LNCaP clone FGC (cell line): ENCODE data around the gene TRAPPC2L.

Source experiments
- DNase-seq: peaks from one replicate; pipeline ENCODE4 v3.0.0-alpha.2; 2011; ENCODE audit warnings: low read depth
- H3K4me3 ChIP-seq: 2 replicates; pipeline ENCODE4 v1.5.1; 2011; ENCODE audit warnings: mild to moderate bottlenecking, low read depth, low read length, control low read depth
- TF ChIP-seq, protein P1 (sequence below): IDR thresholded peaks from 2 replicates; pipeline ENCODE4 v1.5.1; 2012; ENCODE audit warnings: mild to moderate bottlenecking; ENCODE audit not compliant: control insufficient read depth, insufficient read depth; ENCODE audit errors: extremely low read depth

Gene TRAPPC2L

DNA sequence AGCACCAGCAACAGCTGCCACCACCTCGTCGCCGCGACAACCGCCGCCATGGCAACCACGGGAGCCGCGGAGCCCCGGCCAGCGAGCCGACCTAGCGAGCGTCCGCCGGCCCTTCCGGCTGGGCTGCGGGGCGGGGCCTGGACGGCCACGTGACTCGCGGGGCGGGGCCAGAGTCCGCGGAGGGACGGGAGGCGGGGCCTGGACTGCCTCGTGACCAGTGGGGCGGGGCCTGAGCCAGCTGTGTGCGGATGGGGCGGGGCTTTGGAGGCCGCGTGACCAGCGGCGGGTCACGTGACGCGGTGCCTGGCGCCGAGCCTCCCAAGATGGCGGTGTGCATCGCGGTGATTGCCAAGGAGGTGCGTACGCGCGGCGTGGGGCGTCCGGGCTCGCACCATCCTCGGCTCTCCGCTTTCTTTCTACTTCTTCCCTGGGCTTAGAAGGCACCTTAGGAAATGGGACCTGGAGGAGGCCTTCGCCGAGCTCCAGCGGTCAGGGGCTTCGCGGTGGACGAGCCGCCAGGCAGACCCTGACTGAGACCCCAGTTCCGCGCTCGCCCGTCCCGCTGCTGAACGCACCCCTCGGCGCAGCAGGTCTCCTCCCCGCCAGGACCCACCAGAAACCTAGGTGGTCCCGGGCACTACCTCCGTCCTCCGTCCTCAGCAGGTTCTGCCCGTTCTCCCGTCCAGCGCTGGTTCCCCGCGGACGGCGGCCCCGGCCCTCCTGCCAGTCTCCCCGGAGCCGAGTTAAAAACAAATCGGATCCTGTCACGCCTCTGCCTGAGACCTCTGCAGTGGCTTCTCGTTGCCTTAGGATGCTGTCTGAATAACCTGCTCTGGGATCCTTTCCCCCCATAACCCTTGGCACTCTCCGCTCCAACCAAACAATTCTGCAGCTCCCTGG, at the start of gene TRAPPC2L, which contains the start of gene GALNS:
TRAPPC2L (plus strand) TSS at position 300 of the 900 bp plus-strand sequence; CDS start at position 324, 24 bp downstream.
GALNS (minus strand) TSS at position 120 of the 900 bp plus-strand sequence; CDS start at position 50, 70 bp downstream.
- TF ChIP-seq, protein P1, sequence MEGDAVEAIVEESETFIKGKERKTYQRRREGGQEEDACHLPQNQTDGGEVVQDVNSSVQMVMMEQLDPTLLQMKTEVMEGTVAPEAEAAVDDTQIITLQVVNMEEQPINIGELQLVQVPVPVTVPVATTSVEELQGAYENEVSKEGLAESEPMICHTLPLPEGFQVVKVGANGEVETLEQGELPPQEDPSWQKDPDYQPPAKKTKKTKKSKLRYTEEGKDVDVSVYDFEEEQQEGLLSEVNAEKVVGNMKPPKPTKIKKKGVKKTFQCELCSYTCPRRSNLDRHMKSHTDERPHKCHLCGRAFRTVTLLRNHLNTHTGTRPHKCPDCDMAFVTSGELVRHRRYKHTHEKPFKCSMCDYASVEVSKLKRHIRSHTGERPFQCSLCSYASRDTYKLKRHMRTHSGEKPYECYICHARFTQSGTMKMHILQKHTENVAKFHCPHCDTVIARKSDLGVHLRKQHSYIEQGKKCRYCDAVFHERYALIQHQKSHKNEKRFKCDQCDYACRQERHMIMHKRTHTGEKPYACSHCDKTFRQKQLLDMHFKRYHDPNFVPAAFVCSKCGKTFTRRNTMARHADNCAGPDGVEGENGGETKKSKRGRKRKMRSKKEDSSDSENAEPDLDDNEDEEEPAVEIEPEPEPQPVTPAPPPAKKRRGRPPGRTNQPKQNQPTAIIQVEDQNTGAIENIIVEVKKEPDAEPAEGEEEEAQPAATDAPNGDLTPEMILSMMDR, result no peak
- peak within 1 kb of the TSS; percentile 82 for H3K4me3 ChIP-seq
- peak; percentile 54 for DNase-seq

DNA sequence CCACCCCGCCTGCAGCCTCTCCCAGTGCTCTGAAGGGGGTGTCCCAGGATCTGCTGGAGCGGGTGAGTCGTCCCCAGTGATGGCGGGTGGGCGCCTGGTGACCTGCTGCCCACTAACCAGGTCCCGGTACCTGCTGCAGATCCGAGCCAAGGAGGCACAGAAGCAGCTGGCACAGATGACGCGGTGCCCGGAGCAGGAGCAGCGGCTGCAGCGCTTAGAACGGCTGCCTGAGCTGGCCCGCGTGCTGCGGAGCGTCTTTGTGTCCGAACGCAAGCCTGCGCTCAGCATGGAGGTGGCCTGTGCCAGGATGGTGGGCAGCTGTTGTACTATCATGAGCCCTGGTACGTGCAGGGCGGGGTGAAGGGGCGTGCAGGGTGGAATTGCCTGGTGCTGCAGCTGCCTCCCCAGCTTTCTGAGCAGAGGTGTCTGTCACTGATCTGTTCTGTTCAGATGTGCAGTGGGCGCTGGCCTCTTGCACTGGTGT, 49.7 kb upstream of the TRAPPC2L start:
- TF ChIP-seq, protein P1, result no peak
- no peak overlapping the region for H3K4me3 ChIP-seq
- no peak for DNase-seq

- no peak for DNase-seq
- TF ChIP-seq, protein P1, result no peak
- H3K4me3 ChIP-seq, result no peak overlapping the region
Measured at GRCh38 chr16:88807626-88808453, 49.1 kb upstream of the TRAPPC2L start.

DNA sequence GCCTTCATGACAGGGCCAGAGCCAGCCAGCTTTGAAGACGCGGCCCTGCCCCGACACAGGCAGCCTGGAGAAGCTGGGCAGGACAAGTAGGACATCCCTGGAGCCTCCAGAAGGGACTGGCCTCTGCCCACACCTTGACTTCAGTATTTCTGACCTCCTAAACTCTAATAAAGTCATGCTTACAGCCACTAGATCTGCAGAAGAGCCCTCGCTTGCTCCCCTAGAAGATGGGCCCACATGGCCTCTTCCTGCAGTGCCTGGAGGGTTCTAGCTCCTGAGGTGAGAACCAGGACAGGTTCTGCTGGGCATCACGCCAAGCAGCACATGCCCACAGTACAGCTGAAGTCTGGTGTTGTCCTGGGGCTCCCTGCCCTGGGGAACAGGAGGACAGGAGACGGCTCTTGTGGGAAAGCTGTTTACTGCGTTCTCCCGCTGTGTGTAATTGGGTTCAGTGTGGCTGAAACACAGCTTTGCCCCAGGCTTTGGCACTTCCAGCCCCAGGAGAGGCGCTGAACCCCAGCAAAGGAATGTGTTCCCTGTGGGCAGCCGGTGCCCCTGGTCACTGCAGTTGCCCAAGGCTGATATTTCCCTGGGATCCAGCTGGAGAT, 47.8 kb upstream of the TRAPPC2L start:
- no peak overlapping the region for H3K4me3 ChIP-seq
- TF ChIP-seq, protein P1, result no peak
- DNase-seq, result no peak

DNA sequence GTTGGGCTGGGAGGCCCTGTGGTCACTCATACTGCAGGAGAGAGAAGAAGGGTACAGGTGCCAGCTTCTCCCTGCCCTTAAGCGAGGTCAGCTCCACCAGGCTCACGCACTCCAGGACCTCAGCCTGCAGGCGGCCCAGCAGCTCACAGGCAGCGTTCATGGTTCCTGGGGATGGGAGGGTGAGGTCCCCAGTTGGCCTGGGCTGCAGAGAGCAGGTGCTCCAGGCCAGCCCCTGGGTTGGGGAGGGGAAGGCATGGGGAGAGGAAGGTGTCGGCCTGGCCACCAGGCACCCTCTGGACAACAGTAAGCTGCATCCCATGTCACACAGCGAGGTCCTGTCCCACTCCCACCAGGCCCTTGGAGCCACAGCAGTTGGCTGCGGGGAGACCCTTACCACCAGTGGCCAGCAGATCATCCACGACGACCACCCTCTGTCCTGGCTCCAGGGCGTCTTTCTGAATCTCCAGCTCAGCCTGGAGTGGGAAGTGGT, 47.2 kb upstream of the TRAPPC2L start:
- peak overlapping the region; percentile 80 for H3K4me3 ChIP-seq
- DNase-seq, result no peak
- TF ChIP-seq, protein P1, result no peak

- DNase-seq, result no peak
- TF ChIP-seq, protein P1, result no peak
Measured at GRCh38 chr16:88810166-88810911, 46.6 kb upstream of the TRAPPC2L start.

More at GRCh38 chr16:88810166-88810911, 46.6 kb upstream of the TRAPPC2L start:
- peak overlapping the region; percentile 80 for H3K4me3 ChIP-seq
